Neural progenitor cell (in vitro differentiated cells): ENCODE results near the gene CROCC2. TPM values are rescaled to one million over a fixed set of nuclear protein-coding genes. Genes with fewer than 3 reads are reported as not detected.

Experiments
- DNase-seq: peaks from one replicate; pipeline ENCODE4 v3.0.0-alpha.2; 2016; ENCODE audit warnings: low spot score
- H2AFZ ChIP-seq: fragments of 200-600 bp; sonication (generic); replicated peaks from 2 replicates; pipeline ENCODE4 v1.6.1; 2016; ENCODE audit warnings: antibody characterized with exemption
- H3F3A ChIP-seq: fragments of 200-600 bp; sonication (generic); 2 replicates; pipeline ENCODE4 v1.6.1; 2016; ENCODE audit warnings: antibody characterized with exemption, low read depth
- H3K27ac ChIP-seq: fragments of 200-600 bp; sonication (generic); 2 replicates; pipeline ENCODE4 v1.5.1; 2016; ENCODE audit warnings: mild to moderate bottlenecking
- H3K27me3 ChIP-seq: fragments of 200-600 bp; sonication (generic); 2 replicates; pipeline ENCODE4 v1.6.1; 2016; ENCODE audit warnings: mild to moderate bottlenecking, moderate library complexity
- H3K36me3 ChIP-seq: fragments of 200-600 bp; sonication (generic); 2 replicates; pipeline ENCODE4 v1.5.1; 2016
- H3K4me1 ChIP-seq: fragments of 200-600 bp; sonication (generic); 2 replicates; pipeline ENCODE4 v1.6.1; 2016; ENCODE audit warnings: mixed run types
- H3K4me2 ChIP-seq: fragments of 200-600 bp; sonication (generic); 2 replicates; pipeline ENCODE4 v1.6.1; 2016
- H3K4me3 ChIP-seq: fragments of 200-600 bp; sonication (generic); 2 replicates; pipeline ENCODE4 v1.5.1; 2016
- H3K79me2 ChIP-seq: fragments of 200-600 bp; sonication (generic); 2 replicates; pipeline ENCODE4 v1.6.1; 2016; ENCODE audit warnings: low read depth
- H3K9ac ChIP-seq: fragments of 200-600 bp; sonication (generic); 2 replicates; pipeline ENCODE4 v1.6.1; 2016
- H3K9me3 ChIP-seq: fragments of 200-600 bp; sonication (generic); 2 replicates; pipeline ENCODE4 v1.5.1; 2016; ENCODE audit warnings: low read depth
- H4K20me1 ChIP-seq: fragments of 200-600 bp; sonication (generic); 2 replicates; pipeline ENCODE4 v1.6.1; 2016; ENCODE audit warnings: low read depth
- H3K27ac Mint-ChIP-seq: 3 replicates; pipeline ENCODE4 v1.8.0; 2021; ENCODE audit warnings: mixed read lengths
- H3K27me3 Mint-ChIP-seq: 2 replicates; pipeline ENCODE4 v1.8.0; 2022; ENCODE audit warnings: low read depth, mild to moderate bottlenecking, inconsistent platforms, moderate library complexity, mixed read lengths; ENCODE audit not compliant: insufficient read depth
- H3K36me3 Mint-ChIP-seq: 3 replicates; pipeline ENCODE4 v1.8.0; 2021; ENCODE audit warnings: mixed read lengths
- H3K4me1 Mint-ChIP-seq: 3 replicates; pipeline ENCODE4 v1.8.0; 2021; ENCODE audit warnings: mixed read lengths
- H3K4me3 Mint-ChIP-seq: 3 replicates; pipeline ENCODE4 v1.8.0; 2021; ENCODE audit warnings: mild to moderate bottlenecking, moderate library complexity, mixed read lengths
- H3K9me3 Mint-ChIP-seq: 3 replicates; pipeline ENCODE4 v1.8.0; 2020; ENCODE audit warnings: mixed read lengths
- CTCF ChIP-seq: fragments of 200-600 bp; sonication (generic); IDR thresholded peaks from 2 replicates; pipeline ENCODE4 v1.5.1; 2017; ENCODE audit warnings: antibody characterized with exemption, mild to moderate bottlenecking
- EZH2 ChIP-seq: fragments of 200-600 bp; sonication (generic); IDR thresholded peaks from 2 replicates; pipeline ENCODE4 v1.6.1; 2017; ENCODE audit warnings: antibody characterized with exemption, mild to moderate bottlenecking, moderate library complexity
- EZH2phosphoT487 ChIP-seq: fragments of 200-600 bp; sonication (generic); IDR thresholded peaks from 2 replicates; pipeline ENCODE4 v1.6.1; 2017; ENCODE audit warnings: antibody characterized with exemption
- total RNA-seq: library from RNA; depleted of rRNA; stranded (reverse); fragments of >200 nt; gene quantifications from 2 replicates; pipeline ENCODE4 v1.2.3, GENCODE V29; 2015; ENCODE audit warnings: low replicate concordance

The CROCC2 gene
- total RNA-seq, 1 donor from 2014 or later: not detected

- Mint-ChIP-seq H3K36me3 (no peaks in the 10 kb centered on the region), H3K9me3 (no peaks in the 10 kb centered on the region), H3K4me1 (no peaks in the 10 kb centered on the region), H3K4me3 (no peak overlapping the region), H3K27me3 (peaks cover 12% of the 10 kb centered on the region), H3K27ac (peak overlapping the region; percentile 78)
- H3K36me3 ChIP-seq: no peaks in the 10 kb centered on the region
- peaks cover 21% of the 10 kb centered on the region for H3K27me3 ChIP-seq
- DNase-seq: no peak
- no peaks in the 10 kb centered on the region for H4K20me1 ChIP-seq
- peaks cover 8% of the 10 kb centered on the region for H3K4me1 ChIP-seq
- no peak overlapping the region for H3K9ac ChIP-seq
- TF ChIP-seq CTCF: no peak
- TF ChIP-seq EZH2: no peak
- TF ChIP-seq EZH2phosphoT487: no peak
- H3F3A ChIP-seq: no peaks in the 10 kb centered on the region
- no peaks in the 10 kb centered on the region for H3K79me2 ChIP-seq
- no peak overlapping the region for H3K27ac ChIP-seq
- H3K4me3 ChIP-seq: no peak overlapping the region
- H3K9me3 ChIP-seq: no peaks in the 10 kb centered on the region
- no peak overlapping the region for H2AFZ ChIP-seq
- H3K4me2 ChIP-seq: no peak overlapping the region
Observed at GRCh38 chr2:240911641-240912265, 5.6 kb downstream of the CROCC2 start.

- Mint-ChIP-seq H3K4me1 (no peaks in the 10 kb centered on the region), H3K27ac (no peak overlapping the region), H3K27me3 (peaks cover 12% of the 10 kb centered on the region), H3K9me3 (no peaks in the 10 kb centered on the region), H3K4me3 (no peak overlapping the region), H3K36me3 (no peaks in the 10 kb centered on the region)
- Histone ChIP-seq H3K27ac (no peak overlapping the region), H3K27me3 (peaks cover 27% of the 10 kb centered on the region), H3K4me1 (peaks cover 12% of the 10 kb centered on the region), H2AFZ (no peak overlapping the region), H4K20me1 (no peaks in the 10 kb centered on the region), H3K79me2 (no peaks in the 10 kb centered on the region), H3K36me3 (no peaks in the 10 kb centered on the region), H3K9ac (no peak overlapping the region), H3K9me3 (no peaks in the 10 kb centered on the region), H3K4me2 (no peak overlapping the region), H3K4me3 (no peak overlapping the region), H3F3A (no peaks in the 10 kb centered on the region)
- DNase-seq: no peak
- TF ChIP-seq EZH2phosphoT487 (no peak), EZH2 (no peak), CTCF (no peak)
Observed at GRCh38 chr2:240912878-240913809, 7.0 kb downstream of the CROCC2 start.

GRCh38 chr2:240913810-240914644 is 7.9 kb downstream of the CROCC2 start:
- H3K27me3 Mint-ChIP-seq: peaks cover 12% of the 10 kb centered on the region
- no peaks in the 10 kb centered on the region for H3K4me1 Mint-ChIP-seq
- Histone ChIP-seq H3K9ac (no peak overlapping the region), H3K4me3 (no peak overlapping the region), H3K36me3 (no peaks in the 10 kb centered on the region), H3K4me1 (peaks cover 12% of the 10 kb centered on the region), H4K20me1 (no peaks in the 10 kb centered on the region), H3K9me3 (no peaks in the 10 kb centered on the region), H3F3A (no peaks in the 10 kb centered on the region), H3K4me2 (no peak overlapping the region), H2AFZ (no peak overlapping the region), H3K27me3 (peaks cover 27% of the 10 kb centered on the region), H3K79me2 (no peaks in the 10 kb centered on the region), H3K27ac (no peak overlapping the region)
- peak; percentile 82 for DNase-seq
- H3K4me3 Mint-ChIP-seq: no peak overlapping the region
- no peaks in the 10 kb centered on the region for H3K9me3 Mint-ChIP-seq
- TF ChIP-seq EZH2 (no peak), CTCF (peak; percentile 94), EZH2phosphoT487 (no peak)
- H3K27ac Mint-ChIP-seq: no peak overlapping the region
- H3K36me3 Mint-ChIP-seq: no peaks in the 10 kb centered on the region
